Transverse colon (tissue), 4 donors: Measurements from ENCODE around the gene BTF3L4. TPM values are rescaled to one million over a fixed set of nuclear protein-coding genes. Genes with fewer than 3 reads are reported as not detected.
"Not testable (repeated sequence)": the region's sequence is repeated elsewhere in the genome, so short reads cannot be mapped to it uniquely, and the experiment has no call there.

ENCODE experiments used
- DNase-seq: peaks from one replicate; pipeline ENCODE4 v3.0.0-alpha.2; 2019
- H3K27ac ChIP-seq, 4 donors: fragments of 200-600 bp; sonication (generic); 2 replicates each; pipeline ENCODE4 v1.5.1; 2016 to 2018; ENCODE audit warnings: inconsistent platforms in 4 of 4
- H3K27me3 ChIP-seq: fragments of 200-600 bp; sonication (generic); 2 replicates; pipeline ENCODE4 v1.5.1; 2017; ENCODE audit warnings: inconsistent platforms
- H3K36me3 ChIP-seq, 4 donors: fragments of 200-600 bp; sonication (generic); 2 replicates each; pipeline ENCODE4 v1.5.1; 2017 to 2019; ENCODE audit warnings: inconsistent platforms in 4 of 4
- H3K4me1 ChIP-seq, 4 donors: fragments of 200-600 bp; sonication (generic); 2 replicates each; pipeline ENCODE4 v1.5.1; 2017 to 2020; ENCODE audit warnings: inconsistent platforms in 4 of 4
- H3K4me3 ChIP-seq, 4 donors: fragments of 200-600 bp; sonication (generic); 1 replicate in 1 of 4; 2 replicates in 3 of 4; pipeline versions ENCODE4 v1.5.1 to v1.6.1; 2017 to 2019; ENCODE audit warnings: inconsistent platforms in 4 of 4
- H3K9me3 ChIP-seq, 2 donors: fragments of 200-600 bp; sonication (generic); 2 replicates each; pipeline ENCODE4 v1.5.1; 2017 to 2019; ENCODE audit warnings: inconsistent platforms in 2 of 2
- CTCF ChIP-seq, 5 experiments: fragments of 200-600 bp in 3 of 5; fragments of 450-650 bp in 2 of 5; sonication (generic) in 3 of 5; IDR thresholded peaks; 1 replicate in 2 of 5; 2 replicates in 3 of 5; pipeline ENCODE4 v1.5.1; 2016 to 2017; ENCODE audit warnings: antibody characterized with exemption in 5 of 5, inconsistent platforms in 3 of 5, mild to moderate bottlenecking in 2 of 5, moderate library complexity in 1 of 5
- EP300 ChIP-seq: sonication (generic); formaldehyde crosslinking; IDR thresholded peaks from one replicate; pipeline ENCODE4 v1.6.1; 2017; ENCODE audit warnings: antibody characterized with exemption, low read depth
- POLR2A ChIP-seq: fragments of 450-650 bp; IDR thresholded peaks from one replicate; pipeline ENCODE4 v1.6.1; 2016; ENCODE audit warnings: antibody characterized with exemption, mild to moderate bottlenecking, moderate library complexity
- POLR2AphosphoS5 ChIP-seq, 3 donors: sonication (generic); formaldehyde crosslinking; IDR thresholded peaks; one replicate each; pipeline ENCODE4 v1.6.1; 2016; ENCODE audit warnings: antibody characterized with exemption in 3 of 3
- WGBS, 2 donors: methylation state at CpG; one replicate each; pipeline ENCODE4 v1.1.5; 2018; ENCODE audit warnings: low coverage in 1 of 2; 5-methylcytosine and 5-hydroxymethylcytosine counted together
- in situ Hi-C, 4 donors: fragments of 200-750 bp; cut with MboI; loops; one replicate each; pipeline versions ENCODE4 v1.15.0 to v1.15.1; 2017; ENCODE audit warnings: low sequenced_read_pairs in 3 of 4, low pct_ligation_motif_present in 1 of 4, low pct_unique_long_range_greater_than_20kb in 1 of 4
- intact Hi-C: fragments of 100-400 bp; cut with DNase I; formaldehyde crosslinking; loops from one replicate; pipeline ENCODE4 v1.15.1; 2023; ENCODE audit warnings: low total_unique reads
- total RNA-seq, 4 donors: library from RNA; depleted of rRNA; stranded (reverse); fragments of >200 nt; gene quantifications; one replicate each; pipeline ENCODE4 v1.1.0, GENCODE V29; 2016

Gene BTF3L4
- total RNA-seq, 4 donors from 2014 or later = 5.2 to 32.1 (median 14.2) TPM

GRCh38 chr1:52080014-52080415 lies 23.9 kb downstream of the BTF3L4 start:
- no peak for DNase-seq
- intact Hi-C loops = no loop called here
- Histone ChIP-seq H3K4me3 (no peak overlapping the region), H3K9me3 (no peaks in the 10 kb centered on the region), H3K27ac (peak overlapping the region; percentile 44 to 77 (median 55)), H3K36me3 (no peaks in the 10 kb centered on the region), H3K27me3 (no peaks in the 10 kb centered on the region), H3K4me1 (peaks cover 0 to 10% (median 7%) of the 10 kb centered on the region in 4 donors)
- in situ Hi-C loops = no loop called here
- TF ChIP-seq POLR2AphosphoS5 (IDR thresholded peaks at IDR 0.05) = no peak
- no peak for TF ChIP-seq CTCF (IDR thresholded peaks at IDR 0.05)
- TF ChIP-seq EP300 = no peak
- TF ChIP-seq POLR2A = no peak
- WGBS, 2 donors = 53 to 68% methylated on average over 2 to 3 of the region's 3 CpGs

GRCh38 chr1:52087892-52088291 lies 31.8 kb downstream of the BTF3L4 start:
- intact Hi-C loops, H3K27me3 ChIP-seq, H3K4me1 ChIP-seq, DNase-seq, H3K4me3 ChIP-seq, H3K9me3 ChIP-seq, H3K27ac ChIP-seq, in situ Hi-C loops: not testable (repeated sequence)
- H3K36me3 ChIP-seq = peaks cover 0 to 30% (median 12%) of the 10 kb centered on the region in 4 donors

GRCh38 chr1:52094300-52094699 lies 38.2 kb downstream of the BTF3L4 start:
- not testable (repeated sequence) for H3K27ac ChIP-seq

GRCh38 chr1:52096216-52096615 lies 40.1 kb downstream of the BTF3L4 start:
- 53 to 68% methylated on average over 5 to 8 of the region's 8 CpGs for WGBS, 2 donors
- no peak for DNase-seq
- no peaks in the 10 kb centered on the region for H3K4me1 ChIP-seq
- no peaks in the 10 kb centered on the region for H3K27me3 ChIP-seq
- H3K27ac ChIP-seq = no peak overlapping the region
- intact Hi-C loops = no loop called here
- H3K9me3 ChIP-seq = no peaks in the 10 kb centered on the region
- TF ChIP-seq CTCF (IDR thresholded peaks at IDR 0.05) (no peak), POLR2A (no peak), EP300 (no peak), POLR2AphosphoS5 (IDR thresholded peaks at IDR 0.05) (no peak)
- no peak overlapping the region for H3K4me3 ChIP-seq
- in situ Hi-C loops = no loop called here
- H3K36me3 ChIP-seq = peaks cover 0 to 6% (median 0%) of the 10 kb centered on the region in 4 donors

More at GRCh38 chr1:52094300-52094699, 38.2 kb downstream of the BTF3L4 start:
- in situ Hi-C loops, intact Hi-C loops, H3K9me3 ChIP-seq, H3K27me3 ChIP-seq, DNase-seq, H3K4me1 ChIP-seq, H3K4me3 ChIP-seq: not testable (repeated sequence)
- 89 to 100% methylated on average over 1 to 3 of the region's 7 CpGs for WGBS, 2 donors
- peaks cover 0 to 14% (median 0%) of the 10 kb centered on the region in 4 donors for H3K36me3 ChIP-seq

GRCh38 chr1:52098139-52098871 lies 42.2 kb downstream of the BTF3L4 start:
- no peaks in the 10 kb centered on the region for H3K27me3 ChIP-seq
- no peak overlapping the region for H3K4me3 ChIP-seq
- no peaks in the 10 kb centered on the region for H3K36me3 ChIP-seq
- H3K9me3 ChIP-seq = no peaks in the 10 kb centered on the region
- no peaks in the 10 kb centered on the region for H3K4me1 ChIP-seq
- in situ Hi-C loops (no loop called here), intact Hi-C loops (no loop called here)
- DNase-seq = no peak
- 46 to 58% methylated on average over 4 to 8 of the region's 8 CpGs for WGBS, 2 donors
- TF ChIP-seq EP300 = no peak
- TF ChIP-seq CTCF (IDR thresholded peaks at IDR 0.05) = no peak
- TF ChIP-seq POLR2AphosphoS5 (IDR thresholded peaks at IDR 0.05) = no peak
- TF ChIP-seq POLR2A = no peak
- no peak overlapping the region for H3K27ac ChIP-seq
